Prostate gland (tissue), 2 donors: ENCODE results near the gene B9D1. TPM values are rescaled to one million over a fixed set of nuclear protein-coding genes. Genes with fewer than 3 reads are reported as not detected.

ENCODE experiments used
- DNase-seq: peaks from one replicate; pipeline ENCODE4 v3.0.0-alpha.2; 2019; ENCODE audit warnings: low spot score
- H3K27ac ChIP-seq, 2 donors: fragments of 200-600 bp; sonication (generic); 2 replicates each; pipeline ENCODE4 v1.5.1; 2017 to 2019
- H3K27me3 ChIP-seq: fragments of 200-600 bp; sonication (generic); replicated peaks from 2 replicates; pipeline ENCODE4 v1.5.1; 2019; ENCODE audit not compliant: insufficient read depth
- H3K36me3 ChIP-seq, 2 donors: fragments of 200-600 bp; sonication (generic); 1 replicate in 1 of 2; 2 replicates in 1 of 2; pipeline versions ENCODE4 v1.5.1 to v1.8.1; 2017 to 2019
- H3K4me1 ChIP-seq: fragments of 200-600 bp; sonication (generic); replicated peaks from 2 replicates; pipeline ENCODE4 v1.5.1; 2019
- H3K4me3 ChIP-seq, 2 donors: fragments of 200-600 bp; sonication (generic); 2 replicates each; pipeline ENCODE4 v1.5.1; 2017 to 2019
- H3K9me3 ChIP-seq: fragments of 200-600 bp; sonication (generic); 2 replicates; pipeline ENCODE4 v1.5.1; 2017
- CTCF ChIP-seq, 4 experiments: fragments of 200-600 bp in 2 of 4; fragments of 450-650 bp in 2 of 4; sonication (generic) in 2 of 4; IDR thresholded peaks; 1 replicate in 3 of 4; 2 replicates in 1 of 4; pipeline ENCODE4 v1.5.1; 2016 to 2019; ENCODE audit warnings: antibody characterized with exemption in 4 of 4, mild to moderate bottlenecking in 2 of 4, moderate library complexity in 2 of 4
- POLR2A ChIP-seq: fragments of 450-650 bp; IDR thresholded peaks from one replicate; pipeline ENCODE4 v1.6.1; 2016; ENCODE audit warnings: antibody characterized with exemption, mild to moderate bottlenecking
- POLR2AphosphoS5 ChIP-seq: sonication (generic); formaldehyde crosslinking; IDR thresholded peaks from one replicate; pipeline ENCODE4 v1.6.1; 2017; ENCODE audit warnings: antibody characterized with exemption
- WGBS: methylation state at CpG from one replicate; pipeline ENCODE4 v1.1.5; 2018; 5-methylcytosine and 5-hydroxymethylcytosine counted together
- intact Hi-C: fragments of 100-400 bp; cut with DNase I; formaldehyde crosslinking; loops from one replicate; pipeline ENCODE4 v1.14.2; 2022
- total RNA-seq, 2 donors: library from RNA; depleted of rRNA; stranded (reverse); fragments of >200 nt; gene quantifications; one replicate each; pipeline ENCODE4 v1.1.0, GENCODE V29; 2016

Gene B9D1
- total RNA-seq, 2 donors from 2014 or later: 15.7 to 28.8 TPM

GRCh38 chr17:19372011-19372370 lies 9.5 kb upstream of the B9D1 start:
- Histone ChIP-seq H3K9me3 (no peaks in the 10 kb centered on the region), H3K4me1 (peaks cover under 1% of the 10 kb centered on the region), H3K27me3 (no peaks in the 10 kb centered on the region), H3K4me3 (no peak overlapping the region), H3K36me3 (no peaks in the 10 kb centered on the region), H3K27ac (no peak overlapping the region)
- DNase-seq: no peak
- no peak for TF ChIP-seq CTCF (IDR thresholded peaks at IDR 0.05)
- no peak for TF ChIP-seq POLR2A
- no peak for TF ChIP-seq POLR2AphosphoS5
- 81% methylated on average over 9 of the region's 9 CpGs for WGBS
- intact Hi-C loops: no loop called here

- Histone ChIP-seq H3K27me3 (no peaks in the 10 kb centered on the region), H3K4me3 (no peak overlapping the region), H3K27ac (no peak overlapping the region), H3K9me3 (no peaks in the 10 kb centered on the region), H3K4me1 (no peaks in the 10 kb centered on the region), H3K36me3 (no peaks in the 10 kb centered on the region)
- TF ChIP-seq POLR2A (no peak), CTCF (IDR thresholded peaks at IDR 0.05) (no peak), POLR2AphosphoS5 (no peak)
- 85% methylated on average over 7 of the region's 7 CpGs for WGBS
- no peak for DNase-seq
- intact Hi-C loops: no loop called here
Observed at GRCh38 chr17:19371259-19372010, 8.9 kb upstream of the B9D1 start.

- no peak for TF ChIP-seq POLR2A
- no peak for TF ChIP-seq CTCF (IDR thresholded peaks at IDR 0.05)
- no peak for TF ChIP-seq POLR2AphosphoS5
- no peaks in the 10 kb centered on the region for H3K9me3 ChIP-seq
- intact Hi-C loops: no loop called here
- H3K36me3 ChIP-seq: no peaks in the 10 kb centered on the region
- 81% methylated on average over 7 of the region's 7 CpGs for WGBS
- DNase-seq: no peak
- no peak overlapping the region for H3K4me3 ChIP-seq
- H3K27me3 ChIP-seq: no peaks in the 10 kb centered on the region
- no peak overlapping the region for H3K27ac ChIP-seq
- H3K4me1 ChIP-seq: no peaks in the 10 kb centered on the region
Observed at GRCh38 chr17:19370493-19370960, 8.0 kb upstream of the B9D1 start.

GRCh38 chr17:19369846-19370492 lies 7.4 kb upstream of the B9D1 start:
- 86% methylated on average over 12 of the region's 12 CpGs for WGBS
- TF ChIP-seq CTCF (IDR thresholded peaks at IDR 0.05) (no peak), POLR2A (no peak), POLR2AphosphoS5 (no peak)
- H3K4me3 ChIP-seq: no peak overlapping the region
- H3K27me3 ChIP-seq: no peaks in the 10 kb centered on the region
- H3K36me3 ChIP-seq: no peaks in the 10 kb centered on the region
- H3K27ac ChIP-seq: no peak overlapping the region
- no peaks in the 10 kb centered on the region for H3K4me1 ChIP-seq
- intact Hi-C loops: no loop called here
- no peaks in the 10 kb centered on the region for H3K9me3 ChIP-seq
- no peak for DNase-seq
